Central memory CD4-positive, alpha-beta T cell (primary cell): Measurements from ENCODE around the gene PLA2G3.

Experiments used
- DNase-seq: peaks from one replicate; pipeline ENCODE4 v3.0.0; 2022

PLA2G3 gene

DNA sequence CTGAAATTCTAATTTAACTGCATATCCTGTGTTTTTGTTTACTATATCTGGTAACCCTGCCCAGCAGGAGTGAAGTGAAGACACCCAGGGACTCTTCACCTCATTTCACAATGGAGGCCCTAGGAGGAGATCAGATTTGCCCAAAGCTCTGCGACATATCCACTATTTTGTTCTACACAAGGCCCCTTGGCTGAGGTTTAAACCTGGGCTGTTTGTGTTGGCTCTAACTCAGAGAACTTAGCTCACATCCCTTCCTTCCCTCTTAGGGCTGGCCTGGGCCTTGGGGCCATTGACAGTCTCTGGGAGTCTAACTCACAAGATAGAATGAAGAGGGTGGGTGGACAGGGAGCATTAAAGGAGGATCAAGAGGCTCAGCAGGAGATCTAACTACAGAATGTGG lies 8.2 kb upstream of the PLA2G3 start:
- DNase-seq: no peak

GRCh38 chr22:31144223-31144622 lies 3.9 kb upstream of the PLA2G3 start:
- DNase-seq: no peak

GRCh38 chr22:31143537-31143936 lies 3.2 kb upstream of the PLA2G3 start:
- no peak for DNase-seq

DNA sequence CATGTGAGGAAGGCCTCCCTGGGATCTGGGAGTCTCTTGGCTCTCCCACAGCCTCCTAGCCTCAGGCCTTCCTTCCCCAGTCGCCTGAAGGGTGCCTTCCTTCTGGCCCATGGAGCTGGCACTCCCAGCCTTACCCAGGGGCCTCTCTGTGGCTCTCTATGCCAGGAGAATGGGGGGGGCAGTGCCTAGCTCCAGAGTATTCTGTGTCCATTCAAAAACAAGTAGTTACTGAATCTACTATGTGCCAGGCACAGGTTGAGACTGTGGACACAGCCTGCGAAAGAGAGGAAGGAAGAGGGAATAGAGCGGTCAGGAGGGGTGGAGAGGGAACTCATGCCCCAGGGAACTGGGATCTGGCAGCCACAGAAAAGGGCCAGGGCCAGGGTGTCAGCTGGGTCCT lies 2.7 kb upstream of the PLA2G3 start:
- no peak for DNase-seq

DNA sequence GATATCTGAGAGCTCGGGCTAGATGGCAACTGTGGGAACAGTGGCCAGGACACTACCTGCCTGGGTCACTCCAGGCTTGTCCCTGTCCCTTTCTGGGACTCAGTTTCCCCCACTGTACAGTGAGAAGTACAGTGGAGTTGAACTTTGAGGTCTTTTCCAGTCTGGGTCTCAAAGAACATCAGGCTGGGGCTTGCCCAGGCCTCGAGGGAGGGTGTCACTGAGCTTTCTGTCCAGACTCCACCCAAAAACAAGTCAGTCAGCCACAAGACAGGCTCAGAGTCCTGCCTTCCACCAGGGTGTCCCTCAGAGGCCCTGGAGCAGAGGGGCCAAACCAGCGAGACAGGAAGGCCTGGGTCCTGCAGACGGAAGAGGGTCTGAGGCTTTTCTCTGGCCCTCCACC lies 2.0 kb upstream of the PLA2G3 start:
- no peak for DNase-seq

DNA sequence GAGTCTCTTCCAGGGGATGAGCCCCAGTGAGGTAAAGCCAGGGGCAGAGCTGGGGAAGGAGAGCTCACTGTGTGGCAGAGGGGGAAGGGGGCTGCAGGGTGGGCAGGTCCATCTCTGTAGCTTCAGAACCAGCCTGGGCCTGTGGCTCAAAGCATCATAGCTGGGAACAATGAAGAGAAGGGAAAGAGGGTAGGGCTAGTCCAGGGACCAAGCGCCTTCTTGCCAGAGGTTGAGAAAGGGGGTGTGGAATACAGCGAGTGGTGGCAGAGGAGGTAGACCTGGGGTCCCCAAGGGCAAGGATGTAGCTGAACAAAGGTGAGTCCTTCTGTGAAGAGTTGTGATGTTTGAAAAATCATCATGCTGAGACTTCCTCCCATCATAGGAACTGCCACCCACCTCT lies 1.2 kb upstream of the PLA2G3 start:
- DNase-seq: no peak

- DNase-seq: no peak
These were observed 438 bp upstream of the PLA2G3 start for GRCh38 chr22:31140746-31141145.

GRCh38 chr22:31139066-31139465 lies 1.2 kb downstream of the PLA2G3 start:
- DNase-seq: no peak

- no peak for DNase-seq
These were observed 2.2 kb downstream of the PLA2G3 start for GRCh38 chr22:31138126-31138525.

DNA sequence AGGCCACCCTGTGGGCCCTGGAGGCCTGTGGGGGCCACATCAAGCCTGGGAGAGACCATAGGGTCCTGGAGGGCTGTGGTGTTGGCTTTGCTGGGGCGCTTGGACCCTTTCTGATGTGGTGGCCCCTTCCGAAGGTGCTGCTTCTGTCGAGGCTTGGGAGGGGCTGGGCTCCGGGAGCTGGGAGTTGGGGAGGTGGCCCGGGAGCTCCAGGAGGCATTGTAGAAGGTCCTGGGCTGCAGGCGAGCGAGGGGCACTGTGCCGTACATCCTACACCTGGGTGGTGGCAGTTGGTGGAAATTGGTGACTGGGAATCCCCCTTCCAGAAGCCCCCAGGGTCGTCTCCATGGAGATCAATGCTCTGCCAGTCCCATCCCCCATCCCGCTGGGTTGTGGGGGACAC lies 2.6 kb downstream of the PLA2G3 start:
- DNase-seq: no peak

GRCh38 chr22:31136711-31137110 lies 3.6 kb downstream of the PLA2G3 start:
- no peak for DNase-seq

GRCh38 chr22:31136155-31136554 lies 4.2 kb downstream of the PLA2G3 start:
- no peak for DNase-seq

- DNase-seq: no peak
These were observed 4.6 kb downstream of the PLA2G3 start for GRCh38 chr22:31135706-31136105.

DNA sequence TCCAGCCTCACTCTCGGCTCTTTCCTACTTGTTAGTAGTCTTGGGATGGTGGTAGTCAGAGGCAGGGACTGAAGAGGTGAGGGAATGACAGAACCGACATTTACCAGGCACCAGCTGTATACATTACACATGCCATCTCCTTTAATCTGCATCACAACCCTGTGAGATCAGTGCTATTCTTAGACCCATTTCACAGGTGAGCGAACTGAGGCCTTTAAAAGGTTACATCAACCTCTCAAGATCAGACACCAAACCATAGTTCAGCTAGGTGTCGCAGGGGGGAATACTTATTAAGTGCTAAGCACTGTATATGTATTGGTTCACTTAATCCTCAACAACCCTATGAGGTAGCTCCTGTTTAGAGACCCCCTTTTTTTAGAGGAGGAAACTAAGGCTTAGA lies 5.6 kb downstream of the PLA2G3 start:
- no peak for DNase-seq

- DNase-seq: no peak
These were observed 6.4 kb downstream of the PLA2G3 start for GRCh38 chr22:31133911-31134310.

GRCh38 chr22:31130873-31131272 lies 9.4 kb downstream of the PLA2G3 start:
- DNase-seq: no peak

DNA sequence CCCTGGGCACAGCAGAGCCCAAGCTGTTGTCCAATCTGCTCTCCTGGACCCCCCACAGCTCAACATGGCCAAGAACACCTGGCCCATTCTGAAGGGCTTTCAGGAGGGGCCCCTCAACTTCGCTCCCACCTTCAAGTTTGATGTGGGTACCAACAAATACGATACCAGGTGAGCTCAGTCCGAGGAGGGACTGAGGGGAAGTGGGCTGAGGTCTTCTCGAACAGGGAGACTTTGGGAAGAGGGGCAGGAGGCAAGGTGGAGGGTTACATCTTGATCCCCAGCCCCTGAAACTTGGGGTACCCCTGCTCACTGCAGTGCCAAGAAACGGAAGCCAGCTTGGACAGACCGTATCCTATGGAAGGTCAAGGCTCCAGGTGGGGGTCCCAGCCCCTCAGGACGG lies 12.2 kb downstream of the PLA2G3 start:
- no peak for DNase-seq

DNA sequence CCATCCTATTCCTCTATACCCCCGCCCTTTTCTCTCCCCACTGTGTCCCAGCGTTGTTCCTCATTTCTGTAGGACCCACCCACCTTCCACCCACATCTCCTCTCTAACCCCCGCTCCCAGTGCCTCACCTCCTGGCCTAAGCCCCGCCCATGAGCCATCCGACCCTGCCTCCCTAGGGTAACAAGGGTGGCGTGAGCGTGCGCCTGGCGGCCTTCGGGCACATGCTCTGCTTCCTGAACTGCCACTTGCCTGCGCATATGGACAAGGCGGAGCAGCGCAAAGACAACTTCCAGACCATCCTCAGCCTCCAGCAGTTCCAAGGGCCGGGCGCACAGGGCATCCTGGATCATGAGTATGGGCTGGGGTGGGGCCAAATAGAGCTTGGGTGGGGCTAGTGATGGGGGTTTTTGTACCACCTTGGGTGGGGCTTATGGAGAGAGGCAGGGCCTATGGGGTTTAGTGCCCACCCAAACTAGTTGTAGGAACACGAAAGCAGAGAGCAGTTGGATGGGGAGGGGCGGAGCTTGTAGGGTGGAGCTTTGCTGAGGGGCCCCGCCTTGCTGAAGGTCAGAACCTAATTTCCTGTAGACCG lies 13.0 kb downstream of the PLA2G3 start:
- no peak for DNase-seq

DNA sequence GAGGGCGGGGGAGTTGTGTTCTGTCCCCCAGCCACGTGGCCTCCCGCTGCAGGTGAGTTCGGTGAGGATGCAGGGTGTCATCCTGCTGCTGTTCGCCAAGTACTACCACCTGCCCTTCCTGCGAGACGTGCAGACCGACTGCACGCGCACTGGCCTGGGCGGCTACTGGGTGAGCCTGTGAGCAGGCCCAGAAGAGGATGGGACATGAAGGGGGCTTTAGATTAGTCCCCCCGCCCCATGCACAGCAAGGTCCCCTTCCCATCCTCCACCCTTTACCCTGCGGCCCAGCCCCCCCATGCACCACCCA lies 13.5 kb downstream of the PLA2G3 start:
- no peak for DNase-seq

DNA sequence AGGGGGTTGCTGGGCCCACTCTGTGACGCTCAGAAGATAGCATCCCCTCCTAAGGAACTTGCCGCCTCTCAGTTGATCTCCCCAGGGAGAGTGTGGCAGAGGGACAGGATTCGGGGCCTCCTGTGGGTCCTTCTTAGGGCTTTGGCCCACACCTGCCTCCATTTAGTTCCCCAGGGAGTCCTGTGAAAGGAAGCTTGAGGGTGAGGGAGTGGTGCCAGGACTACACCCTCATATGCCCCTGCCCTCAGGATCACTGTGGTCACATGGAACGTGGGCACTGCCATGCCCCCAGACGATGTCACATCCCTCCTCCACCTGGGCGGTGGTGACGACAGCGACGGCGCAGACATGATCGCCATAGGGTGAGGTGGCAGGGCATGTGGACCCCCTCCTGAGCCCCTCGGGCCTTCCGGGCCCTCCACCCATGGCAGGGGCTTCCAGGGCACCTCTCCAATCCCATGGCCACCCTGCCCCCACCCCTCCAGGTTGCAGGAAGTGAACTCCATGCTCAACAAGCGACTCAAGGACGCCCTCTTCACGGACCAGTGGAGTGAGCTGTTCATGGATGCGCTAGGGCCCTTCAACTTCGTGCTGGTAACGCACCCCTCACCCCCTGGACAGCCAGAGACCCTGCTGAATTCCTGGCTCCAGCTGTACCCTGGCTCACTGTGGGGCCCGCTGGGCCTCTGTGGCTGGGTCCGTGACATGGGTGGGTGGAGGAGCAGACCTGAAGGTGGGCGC lies 14.0 kb downstream of the PLA2G3 start:
- no peak for DNase-seq

DNA sequence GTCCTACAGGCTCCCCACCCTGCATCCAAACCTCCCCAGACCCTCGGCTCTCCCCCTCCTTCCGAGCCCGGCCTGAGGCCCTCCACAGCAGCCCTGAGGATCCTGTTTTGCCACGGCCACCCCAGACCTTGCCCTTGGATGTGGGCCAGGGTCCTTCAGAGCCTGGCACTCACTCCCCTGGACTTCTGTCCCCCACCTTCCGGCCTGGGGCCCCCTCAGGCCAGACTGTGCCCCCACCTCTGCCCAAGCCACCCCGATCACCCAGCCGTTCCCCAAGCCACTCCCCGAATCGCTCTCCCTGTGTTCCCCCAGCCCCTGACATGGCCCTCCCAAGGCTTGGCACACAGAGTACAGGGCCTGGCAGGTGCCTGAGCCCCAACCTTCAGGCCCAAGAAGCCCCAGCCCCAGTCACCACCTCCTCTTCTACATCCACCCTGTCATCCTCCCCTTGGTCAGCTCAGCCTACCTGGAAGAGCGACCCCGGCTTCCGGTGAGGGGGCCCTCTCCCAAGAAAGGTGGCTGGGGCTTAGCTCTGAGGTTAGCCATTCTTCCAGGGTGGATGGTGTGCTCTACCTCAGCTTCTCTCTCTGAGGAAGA lies 14.7 kb downstream of the PLA2G3 start:
- DNase-seq: no peak

- DNase-seq: no peak
These were observed 15.4 kb downstream of the PLA2G3 start for GRCh38 chr22:31124811-31125465.

GRCh38 chr22:31124290-31124689 lies 16.0 kb downstream of the PLA2G3 start:
- DNase-seq: no peak

GRCh38 chr22:31123292-31123602 lies 17.1 kb downstream of the PLA2G3 start:
- no peak for DNase-seq
